ENCODE measurements around the gene RIN3.

The RIN3 gene

DNA sequence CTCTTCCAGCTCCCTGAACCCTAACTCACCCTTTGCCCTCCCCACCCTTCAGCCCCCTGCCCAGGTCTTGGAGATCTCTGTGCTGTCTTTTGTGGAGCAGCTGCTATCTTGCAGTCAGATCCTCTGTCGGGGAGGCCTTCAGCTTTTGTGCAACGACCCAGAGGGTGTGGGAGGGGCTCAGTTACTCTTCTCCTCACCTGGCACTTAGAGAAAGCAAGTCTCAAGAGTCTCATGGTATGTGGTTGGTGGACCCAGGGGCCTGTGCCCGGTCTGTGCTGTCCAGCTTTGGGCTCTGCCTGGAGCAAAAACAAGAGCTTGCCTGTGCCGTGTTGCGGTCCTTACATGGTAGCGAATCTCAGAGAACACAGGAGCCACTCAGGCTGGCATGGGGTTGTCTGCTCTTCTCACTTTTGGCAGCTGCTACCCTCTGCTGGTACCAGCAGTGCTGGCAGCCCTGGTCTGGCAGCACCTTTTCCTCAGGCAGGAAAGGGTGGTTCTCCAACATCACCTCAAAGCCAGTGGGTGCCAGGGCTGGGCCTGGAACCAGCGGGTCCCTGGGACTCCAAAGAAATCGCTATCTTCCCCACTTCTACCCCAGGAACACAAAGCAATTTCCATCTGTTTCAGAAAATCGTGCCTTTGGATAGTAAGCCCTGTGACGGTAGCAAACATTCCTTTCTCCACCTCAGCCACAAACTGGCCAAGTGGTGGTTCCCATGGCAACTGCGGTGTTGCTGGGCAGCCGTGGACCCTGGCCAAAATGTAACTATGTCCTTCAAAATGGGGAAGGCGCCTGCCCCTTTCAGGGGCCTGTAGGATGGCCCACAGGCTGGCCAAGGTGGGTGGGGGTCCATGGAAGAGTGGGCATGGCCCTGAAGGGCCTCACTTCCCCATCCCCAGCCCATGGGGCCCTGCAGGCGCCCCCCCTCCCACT is 90.0 kb downstream of the RIN3 start:
- no peak for DNase-seq

DNA sequence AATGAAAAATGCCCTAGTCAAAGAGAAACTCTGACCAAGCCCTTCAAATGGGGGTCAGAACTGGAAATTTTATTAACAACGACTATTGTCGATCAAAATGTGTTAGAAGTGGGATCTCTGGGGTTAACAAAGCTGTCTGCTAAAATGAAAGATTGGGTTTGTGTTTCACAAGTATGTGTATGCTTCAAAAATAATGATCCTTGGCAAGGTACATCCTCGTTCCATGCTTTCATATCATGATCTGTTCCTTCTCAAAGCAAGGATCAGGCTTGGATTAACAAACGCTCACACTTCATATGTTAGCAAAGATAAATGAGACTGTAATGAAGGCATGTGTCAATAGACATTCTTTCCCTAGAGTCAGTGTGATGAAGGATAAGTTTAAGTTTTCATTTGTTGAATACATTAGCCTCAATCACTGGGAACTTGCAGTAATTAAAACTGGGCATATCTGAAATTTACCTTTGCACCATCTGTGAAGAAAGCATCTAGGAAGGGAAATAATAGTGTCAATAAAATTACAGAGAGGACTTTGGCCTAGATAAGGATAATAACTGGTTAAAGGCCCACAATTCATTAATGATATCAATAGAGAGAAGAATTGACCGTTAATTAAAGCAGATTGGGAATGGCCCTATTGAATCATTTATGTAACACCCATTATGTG is 91.8 kb downstream of the RIN3 start:
- DNase-seq = no peak

- no peak for DNase-seq
Measured at GRCh38 chr14:92607251-92607650, 93.7 kb downstream of the RIN3 start.

GRCh38 chr14:92607702-92608429 is 94.3 kb downstream of the RIN3 start:
- no peak for DNase-seq

GRCh38 chr14:92609955-92610354 is 96.4 kb downstream of the RIN3 start:
- DNase-seq = no peak

GRCh38 chr14:92610849-92611271 is 97.3 kb downstream of the RIN3 start:
- no peak for DNase-seq

DNA sequence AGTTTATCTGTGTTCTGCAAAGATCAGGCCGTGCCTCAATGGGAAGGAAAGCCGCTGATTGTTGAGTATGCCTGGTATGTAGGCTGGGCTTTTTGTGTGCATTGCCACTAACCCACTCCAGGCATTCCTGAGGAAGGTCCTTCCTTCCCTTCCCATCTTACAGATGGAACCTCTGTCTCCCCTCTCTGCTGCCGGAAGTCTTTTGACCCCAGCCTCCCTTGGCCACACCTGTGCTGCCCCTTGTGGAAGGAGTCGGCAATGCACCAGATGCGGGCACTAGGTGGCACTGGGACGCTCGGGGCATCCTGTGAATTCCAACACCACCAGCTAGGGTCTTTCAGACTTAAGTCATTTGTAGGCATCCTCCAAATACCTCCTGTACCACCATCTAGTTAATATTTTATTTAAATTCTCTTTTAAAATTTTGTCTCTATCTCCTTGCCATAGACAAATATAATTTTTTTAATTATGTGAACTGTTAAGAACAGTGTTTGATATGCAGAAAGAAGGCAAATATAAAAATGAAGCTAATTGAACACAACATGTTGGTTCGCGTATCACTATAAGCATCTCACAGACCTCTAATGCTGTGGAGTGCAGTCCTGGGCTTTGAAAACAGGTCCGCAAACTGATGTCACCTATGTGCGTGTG is 99.6 kb downstream of the RIN3 start:
- DNase-seq = no peak

DNA sequence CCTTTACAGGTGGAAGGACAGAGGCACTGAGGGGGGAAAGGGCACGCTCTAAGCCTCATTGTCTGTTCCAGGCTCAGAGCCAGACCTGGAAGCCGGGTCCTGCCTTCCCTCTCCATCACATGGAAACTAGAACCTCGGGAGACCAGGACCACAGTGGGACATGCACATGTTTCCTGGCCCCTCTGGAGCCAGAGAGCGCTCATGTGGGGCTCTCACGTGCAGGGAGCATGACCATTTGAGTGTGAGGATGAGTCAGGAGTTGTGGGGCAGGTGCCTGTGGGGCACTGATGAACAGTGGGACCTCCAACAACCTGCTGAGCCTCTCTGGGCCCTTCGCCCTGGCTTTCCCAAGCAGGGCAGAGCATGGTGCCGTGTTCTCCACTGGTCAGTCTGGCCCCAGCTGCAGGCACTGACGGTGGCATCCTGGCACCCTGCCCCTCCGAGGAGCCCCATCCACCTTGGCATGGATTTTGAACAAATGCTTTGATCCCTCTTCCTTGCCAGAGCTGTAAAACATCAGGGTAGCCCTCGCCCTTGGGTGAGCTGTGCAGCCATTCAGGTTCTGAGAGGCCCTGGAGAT is 100.2 kb downstream of the RIN3 start:
- DNase-seq = no peak

GRCh38 chr14:92615451-92615850 is 101.9 kb downstream of the RIN3 start:
- no peak for DNase-seq

GRCh38 chr14:92616178-92616577 is 102.6 kb downstream of the RIN3 start:
- DNase-seq = no peak

DNA sequence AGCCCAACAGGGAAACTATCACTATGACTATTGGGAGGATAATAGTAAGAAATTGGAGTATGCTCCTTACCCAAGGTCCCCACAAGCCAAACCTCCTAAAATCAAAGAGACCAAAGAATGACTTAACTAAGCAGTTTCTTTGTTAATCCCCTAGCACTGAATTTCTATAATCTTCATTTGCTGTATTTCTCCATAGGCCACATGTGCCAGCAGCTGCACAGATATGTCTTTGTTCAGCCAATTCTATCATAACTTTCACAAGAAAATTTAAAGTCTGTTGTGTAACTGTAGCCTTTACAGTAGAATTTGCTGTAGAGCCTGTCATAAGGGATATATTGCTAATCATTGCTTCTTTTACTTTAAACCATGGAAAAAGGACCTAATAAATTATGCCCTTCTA is 104.0 kb downstream of the RIN3 start:
- no peak for DNase-seq

- DNase-seq = no peak
Measured at GRCh38 chr14:92619671-92620456, 106.3 kb downstream of the RIN3 start.

DNA sequence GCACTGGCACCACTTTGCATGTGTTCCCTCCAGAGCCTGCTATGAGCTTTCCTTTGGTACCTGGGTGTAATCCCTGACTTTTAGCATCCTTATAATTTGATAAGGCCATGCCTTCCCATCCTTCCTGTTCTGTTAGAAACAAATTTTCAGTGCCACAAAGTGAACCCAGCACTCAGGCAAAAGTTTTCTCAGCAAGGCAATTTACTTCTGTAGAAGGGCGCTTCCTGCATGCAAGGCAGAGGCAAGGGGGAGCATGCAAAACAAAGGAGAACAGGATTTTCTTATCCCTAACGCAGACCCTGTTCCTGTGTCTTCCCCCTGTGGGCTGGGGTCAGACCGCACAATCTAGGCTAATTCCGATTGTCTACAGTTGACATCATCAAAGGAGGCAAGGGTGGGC is 108.7 kb downstream of the RIN3 start:
- no peak for DNase-seq

DNA sequence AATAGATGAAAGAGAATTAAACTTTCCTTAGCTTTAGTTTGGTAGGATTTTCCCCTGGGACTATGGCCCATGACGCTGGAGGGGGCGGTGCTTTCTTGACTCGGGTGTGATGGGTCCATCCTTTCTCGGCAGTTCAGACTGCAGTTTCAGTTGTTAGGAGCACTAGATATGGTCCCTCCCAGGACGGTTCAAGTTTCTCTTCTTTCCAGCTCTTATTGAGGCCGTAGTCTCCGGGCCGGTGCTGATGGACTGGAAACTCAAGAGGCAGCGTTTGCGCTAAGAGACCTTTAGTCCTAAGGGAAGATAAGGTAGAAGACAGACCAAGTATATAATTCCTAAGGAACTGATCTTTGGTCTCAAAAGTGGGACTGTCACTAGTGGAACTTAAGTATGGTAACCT is 111.2 kb downstream of the RIN3 start:
- no peak for DNase-seq

DNA sequence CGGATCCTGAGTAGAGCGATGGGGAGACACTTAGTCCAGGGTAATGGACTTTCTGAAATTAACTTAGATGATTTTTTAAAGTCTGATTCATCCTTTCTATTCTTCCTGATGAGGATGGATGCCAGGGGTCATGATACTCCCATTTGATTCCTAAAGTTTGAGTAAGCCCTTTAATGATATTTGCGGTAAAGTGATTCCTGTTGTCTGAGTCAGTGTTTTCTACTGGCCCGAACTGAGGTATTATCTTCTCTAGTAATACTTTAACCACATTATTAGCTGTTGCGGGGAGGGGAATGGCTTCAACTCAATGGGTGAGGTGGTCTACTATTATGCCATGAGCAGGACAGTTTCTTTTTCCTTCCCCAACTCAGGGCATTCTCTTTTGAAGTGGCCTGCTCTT is 111.6 kb downstream of the RIN3 start:
- no peak for DNase-seq

- DNase-seq = no peak
Measured at GRCh38 chr14:92626041-92626440, 112.5 kb downstream of the RIN3 start.

DNA sequence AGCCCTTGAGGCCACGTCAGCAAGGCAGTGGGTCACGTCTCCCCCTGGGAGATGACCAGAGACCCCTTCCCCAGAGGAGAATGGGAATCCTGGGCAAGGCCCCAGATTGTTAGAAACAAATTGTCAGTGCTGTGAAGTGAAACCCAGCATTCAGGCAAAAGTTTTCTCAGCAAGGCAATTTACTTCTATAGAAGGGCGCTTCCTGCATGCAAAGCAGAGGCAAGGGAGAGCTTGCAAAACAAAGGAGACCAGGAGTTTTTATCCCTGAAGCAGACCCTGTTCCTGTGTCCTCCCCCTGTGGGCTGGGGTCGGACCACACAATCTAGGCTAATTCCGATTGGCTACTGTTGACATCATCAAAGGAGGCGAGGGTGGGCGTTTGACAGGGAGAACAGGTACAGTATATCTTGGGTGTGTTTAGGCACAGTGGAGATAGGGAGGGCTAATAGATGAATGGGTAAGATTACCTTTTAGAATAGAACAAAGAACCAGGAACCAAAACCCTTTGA is 114.2 kb downstream of the RIN3 start:
- DNase-seq = no peak

GRCh38 chr14:92628636-92629035 is 115.1 kb downstream of the RIN3 start:
- no peak for DNase-seq

GRCh38 chr14:92630367-92630766 is 116.8 kb downstream of the RIN3 start:
- no peak for DNase-seq

GRCh38 chr14:92631098-92631497 is 117.5 kb downstream of the RIN3 start:
- DNase-seq = no peak

- DNase-seq = no peak
Measured at GRCh38 chr14:92632546-92633273, 119.1 kb downstream of the RIN3 start.

Data from NCI-H1930 (cell line).